Measurements from ENCODE around the gene USF3. TPM values are rescaled to one million over a fixed set of nuclear protein-coding genes. Genes with fewer than 3 reads are reported as not detected.

Gene USF3
- total and polyA plus RNA-seq, 2 of the 13 experiments (the other 11 are each of a cell fraction or from before 2014, with no cell fraction given) = 6.3 to 15.2 TPM

- TF ChIP-seq PATZ1 (CRISPR knock-in tag; IDR thresholded peaks at IDR 0.05) (peak; percentile 59), ZNF468 (CRISPR knock-in tag; IDR thresholded peaks at IDR 0.05) (no peak), RFX5 (IDR thresholded peaks at IDR 0.05; ENCODE audit: low read depth, low read length) (no peak), ZNF10 (CRISPR knock-in tag; IDR thresholded peaks at IDR 0.05; ENCODE audit: borderline replicate concordance, low read depth) (no peak), THAP9 (CRISPR knock-in tag; IDR thresholded peaks at IDR 0.05; ENCODE audit: borderline replicate concordance) (no peak), MAX (IDR thresholded peaks at IDR 0.05) (no peak), MBNL3 (CRISPR knock-in tag; conservative IDR thresholded peaks at IDR 0.05) (no peak), DDIT3 (CRISPR knock-in tag; IDR thresholded peaks at IDR 0.05) (no peak), PBX3 (CRISPR knock-in tag; IDR thresholded peaks at IDR 0.05; ENCODE audit: borderline replicate concordance) (no peak), FOXO4 (CRISPR knock-in tag; conservative IDR thresholded peaks at IDR 0.05) (no peak), ZNF761 (CRISPR knock-in tag; conservative IDR thresholded peaks at IDR 0.05) (no peak), ZBTB39 (CRISPR knock-in tag; IDR thresholded peaks at IDR 0.05) (no peak), ZNF704 (CRISPR knock-in tag; IDR thresholded peaks at IDR 0.05; ENCODE audit: borderline replicate concordance) (no peak), PAWR (CRISPR knock-in tag; IDR thresholded peaks at IDR 0.05; ENCODE audit: borderline replicate concordance) (no peak)
Observed at GRCh38 chr3:113663324-113663750, 33.1 kb downstream of the USF3 start (continued).
